GM18907 (cell line): ENCODE results near the gene TRIM65.

Source experiments
- ATAC-seq: cut with Tn5 transposase; IDR thresholded peaks from one replicate; pipeline ENCODE4 v1.9.1; 2021; ENCODE audit warnings: mild to moderate bottlenecking, moderate library complexity; ENCODE audit not compliant: unreplicated experiment

The TRIM65 gene

GRCh38 chr17:75839942-75840798 lies 56.6 kb downstream of the TRIM65 start:
- ATAC-seq: no peak
